Limb (tissue), 2 donors: ENCODE results near the gene BLOC1S1.
"Not testable (repeated sequence)": the region's sequence is repeated elsewhere in the genome, so short reads cannot be mapped to it uniquely, and the experiment has no call there.

Experiments
- DNase-seq, 2 donors: peaks; one replicate each; pipeline ENCODE4 v3.0.0-alpha.2; 2016; ENCODE audit errors: extremely low spot score in 2 of 2

Gene BLOC1S1

DNA sequence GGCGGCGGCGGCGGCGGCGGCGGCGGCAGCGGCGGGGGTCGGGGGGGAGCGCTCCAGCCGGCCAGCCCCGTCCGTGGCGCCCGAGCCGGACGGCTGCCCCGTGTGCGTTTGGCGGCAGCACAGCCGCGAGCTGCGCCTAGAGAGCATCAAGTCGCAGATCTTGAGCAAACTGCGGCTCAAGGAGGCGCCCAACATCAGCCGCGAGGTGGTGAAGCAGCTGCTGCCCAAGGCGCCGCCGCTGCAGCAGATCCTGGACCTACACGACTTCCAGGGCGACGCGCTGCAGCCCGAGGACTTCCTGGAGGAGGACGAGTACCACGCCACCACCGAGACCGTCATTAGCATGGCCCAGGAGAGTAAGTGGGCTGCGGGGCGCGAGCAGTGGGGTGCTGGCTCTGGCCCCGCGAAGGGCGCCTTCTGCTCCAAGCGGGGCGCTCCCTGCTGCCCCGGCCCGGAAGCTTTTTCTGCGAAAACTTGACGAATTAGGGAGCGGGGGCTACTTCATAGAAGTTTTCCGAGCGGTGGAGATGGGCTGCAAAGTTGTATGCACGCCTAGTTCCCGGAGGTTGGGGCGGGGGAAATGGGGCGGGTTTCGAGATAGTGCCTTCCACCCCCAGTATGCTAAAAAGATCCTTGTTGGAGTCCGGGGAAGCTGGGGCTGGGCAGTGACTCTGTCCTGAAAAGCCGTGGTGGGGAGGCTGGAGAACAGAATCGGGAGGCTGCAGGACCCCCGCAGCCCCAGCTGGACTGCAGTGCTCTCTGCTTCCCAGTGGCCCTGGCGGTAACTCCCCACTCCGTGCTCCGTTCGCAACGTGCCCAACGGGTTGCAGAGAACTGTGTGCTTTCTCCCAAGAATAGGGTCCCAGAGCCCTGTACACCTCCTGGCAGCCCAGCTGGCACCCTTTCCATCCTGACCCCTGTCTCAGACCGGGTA lies 27.8 kb downstream of the BLOC1S1 start:
- DNase-seq, result peak; percentile 52 to 53

DNA sequence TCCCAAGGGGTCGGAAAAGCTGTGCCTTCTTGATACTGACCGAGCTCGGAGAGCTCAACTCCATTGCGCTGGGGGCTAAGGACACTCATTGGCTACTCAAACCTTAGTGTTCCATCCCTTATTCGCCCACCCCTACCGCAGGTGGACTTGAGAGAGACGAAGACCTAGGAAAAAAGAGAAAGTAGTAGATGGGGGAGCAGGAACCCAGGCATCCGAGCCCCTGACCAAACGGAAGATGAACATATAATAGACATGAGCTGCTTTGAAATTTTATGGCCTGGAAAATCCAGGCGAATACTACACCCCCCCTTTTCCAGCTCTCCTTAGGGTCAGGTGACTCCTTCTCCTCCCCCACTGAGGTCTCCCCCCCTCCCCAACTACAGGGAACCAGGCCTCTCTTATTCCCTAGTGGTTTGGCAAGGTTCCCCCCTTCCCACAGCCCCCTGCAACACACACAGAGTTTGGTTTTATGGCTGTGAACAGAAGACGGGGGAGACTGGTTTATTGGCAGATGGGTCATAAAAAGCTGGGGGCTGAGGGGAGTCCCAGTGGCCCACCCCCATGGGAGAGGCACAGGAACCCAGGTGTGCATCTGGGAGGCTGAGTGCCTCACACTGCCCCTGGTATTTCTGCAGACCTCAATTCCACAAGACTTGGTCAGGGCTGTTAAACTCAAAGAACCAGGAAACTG lies 28.6 kb downstream of the BLOC1S1 start:
- peak in 1 of 2 donors; percentile 48 for DNase-seq

DNA sequence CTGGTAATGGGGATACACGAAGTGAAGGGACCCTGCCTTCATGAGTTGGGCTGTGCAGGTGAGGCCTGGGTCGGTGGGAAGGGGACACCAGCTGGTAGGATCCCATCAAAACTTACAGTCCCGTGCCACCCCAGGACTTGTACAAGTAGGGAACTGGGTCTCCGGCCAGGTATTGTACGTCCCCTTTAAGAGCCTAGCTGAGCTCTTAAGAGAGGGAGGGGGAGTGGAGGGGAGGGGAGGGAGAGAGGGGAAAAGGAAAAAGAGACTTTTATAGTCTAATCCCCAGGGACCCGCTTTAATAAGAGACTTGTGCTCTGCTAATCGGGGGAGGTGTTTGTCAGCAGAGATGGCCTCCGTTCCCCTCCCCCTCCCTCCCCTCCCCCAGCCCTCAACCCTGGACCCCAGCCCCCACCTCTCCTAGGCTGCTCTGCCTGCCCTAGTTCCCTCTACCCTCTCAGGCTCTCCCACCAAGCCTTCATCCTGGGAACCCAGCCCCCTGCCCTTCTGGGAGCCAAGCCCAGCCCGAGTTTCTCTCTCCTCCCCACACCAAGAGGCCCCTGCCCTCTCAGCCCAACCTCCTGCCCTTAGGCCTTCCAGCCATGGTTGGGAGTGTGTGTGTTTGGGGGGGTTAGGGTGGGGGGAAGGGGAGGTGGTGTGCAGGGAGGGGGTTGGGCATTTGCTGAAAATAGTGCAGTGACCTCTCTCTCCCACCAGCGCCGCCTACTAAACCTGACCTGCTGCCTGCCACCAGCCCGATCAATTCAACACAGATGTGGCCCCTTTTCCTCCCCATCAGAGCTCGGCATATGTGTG lies 29.7 kb downstream of the BLOC1S1 start:
- DNase-seq, result peak; percentile 77

- no peak for DNase-seq
Measured at GRCh38 chr12:55746174-55746912, 30.5 kb downstream of the BLOC1S1 start.

GRCh38 chr12:55746913-55747231 lies 31.0 kb downstream of the BLOC1S1 start:
- DNase-seq, result no peak

DNA sequence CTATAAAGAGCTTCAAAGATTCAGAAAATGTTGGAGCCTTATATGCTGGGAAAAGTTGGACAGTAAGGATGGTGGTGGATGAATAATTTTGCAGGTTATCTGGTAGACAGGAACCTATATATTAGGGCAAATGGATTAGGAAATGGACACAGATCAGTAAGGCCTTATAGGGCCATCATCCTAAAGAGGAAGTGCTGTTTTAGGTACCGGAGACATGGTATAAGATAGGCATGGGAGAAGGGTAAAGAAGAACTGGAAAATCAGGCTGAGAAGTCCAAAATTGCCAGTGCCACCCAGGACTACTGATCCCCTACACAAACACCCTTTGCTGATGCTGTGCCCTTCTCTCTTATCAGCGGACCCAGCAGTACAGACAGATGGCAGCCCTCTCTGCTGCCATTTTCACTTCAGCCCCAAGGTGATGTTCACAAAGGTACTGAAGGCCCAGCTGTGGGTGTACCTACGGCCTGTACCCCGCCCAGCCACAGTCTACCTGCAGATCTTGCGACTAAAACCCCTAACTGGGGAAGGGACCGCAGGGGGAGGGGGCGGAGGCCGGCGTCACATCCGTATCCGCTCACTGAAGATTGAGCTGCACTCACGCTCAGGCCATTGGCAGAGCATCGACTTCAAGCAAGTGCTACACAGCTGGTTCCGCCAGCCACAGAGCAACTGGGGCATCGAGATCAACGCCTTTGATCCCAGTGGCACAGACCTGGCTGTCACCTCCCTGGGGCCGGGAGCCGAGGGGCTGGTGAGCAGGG lies 32.6 kb downstream of the BLOC1S1 start:
- no peak for DNase-seq

DNA sequence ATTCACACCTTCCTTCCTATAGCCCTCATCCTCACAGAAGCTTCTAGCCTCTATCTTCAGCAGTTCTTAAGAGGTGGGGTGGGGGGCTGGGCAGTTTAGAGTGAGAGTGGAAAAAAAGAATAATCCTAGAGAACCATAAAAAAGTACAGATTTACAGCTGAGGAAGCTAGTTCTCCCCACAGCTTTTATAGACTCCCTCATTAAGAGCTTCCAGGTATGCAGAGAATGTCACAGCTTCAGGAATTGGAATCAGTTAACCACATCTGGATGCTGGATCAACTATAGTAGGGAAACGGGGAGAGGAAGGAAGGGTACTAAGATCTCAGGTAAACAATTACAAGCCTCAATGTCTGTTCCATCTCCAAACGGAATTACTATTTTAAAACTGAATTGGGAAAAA lies 39.4 kb downstream of the BLOC1S1 start:
- DNase-seq, result no peak

DNA sequence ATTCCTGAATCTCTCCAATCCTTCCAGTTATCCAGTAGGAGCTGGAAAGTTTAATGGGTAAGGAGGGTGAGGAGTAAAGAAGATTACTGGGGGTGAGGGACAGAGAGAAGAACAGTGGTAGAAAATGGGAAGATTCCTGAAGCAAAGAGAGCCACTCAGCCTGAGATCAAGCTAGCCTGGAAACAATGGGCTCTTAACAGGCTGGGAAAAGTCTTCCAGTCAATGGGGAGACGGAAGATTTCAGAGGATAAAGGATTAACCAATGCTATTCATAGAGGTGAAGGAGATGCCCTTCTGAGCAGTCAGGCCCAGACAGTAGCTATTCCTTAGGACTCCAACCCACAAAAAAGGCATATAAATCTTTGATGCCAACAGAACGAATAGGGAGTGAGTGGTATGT lies 41.9 kb downstream of the BLOC1S1 start:
- DNase-seq, result no peak

DNA sequence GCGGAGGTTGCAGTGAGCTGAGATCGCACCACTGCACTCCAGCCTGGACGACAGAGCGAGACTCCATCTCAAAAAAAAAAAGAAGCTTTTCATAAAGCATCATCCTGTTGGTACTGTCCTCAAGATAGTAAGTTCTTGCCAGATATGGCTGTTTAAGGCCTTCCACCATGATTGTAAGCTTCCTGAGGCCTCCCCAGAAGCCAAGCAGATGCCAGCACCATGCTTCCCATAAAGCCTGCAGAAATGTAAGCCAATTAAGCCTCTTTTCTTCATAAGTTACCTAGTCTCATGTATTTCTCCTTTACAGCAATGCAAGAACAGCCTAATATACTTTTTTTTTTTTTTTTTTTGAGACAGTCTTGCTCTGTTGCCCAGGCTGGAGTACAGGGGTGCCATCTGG lies 42.7 kb downstream of the BLOC1S1 start:
- not testable (repeated sequence) for DNase-seq

DNA sequence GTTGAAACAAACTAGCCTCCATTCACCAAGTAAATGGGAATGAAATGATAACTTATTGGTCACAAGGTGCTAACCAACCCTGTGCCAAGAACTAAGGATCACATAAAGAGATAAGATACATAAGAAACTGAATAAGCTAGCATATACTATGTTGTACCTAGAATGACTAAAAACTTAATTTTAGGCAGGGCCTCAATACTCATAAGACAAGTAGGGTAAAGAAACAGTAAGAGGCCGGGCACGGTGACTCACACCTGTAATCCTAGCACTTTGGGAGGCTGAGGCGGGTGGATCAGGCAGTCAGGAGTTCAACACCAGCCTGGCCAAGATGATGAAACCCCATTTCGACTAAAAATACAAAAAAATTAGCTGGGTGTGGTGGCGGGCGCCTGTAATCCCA lies 44.8 kb downstream of the BLOC1S1 start:
- DNase-seq, result no peak

GRCh38 chr12:55762646-55763045 lies 46.8 kb downstream of the BLOC1S1 start:
- DNase-seq, result no peak

DNA sequence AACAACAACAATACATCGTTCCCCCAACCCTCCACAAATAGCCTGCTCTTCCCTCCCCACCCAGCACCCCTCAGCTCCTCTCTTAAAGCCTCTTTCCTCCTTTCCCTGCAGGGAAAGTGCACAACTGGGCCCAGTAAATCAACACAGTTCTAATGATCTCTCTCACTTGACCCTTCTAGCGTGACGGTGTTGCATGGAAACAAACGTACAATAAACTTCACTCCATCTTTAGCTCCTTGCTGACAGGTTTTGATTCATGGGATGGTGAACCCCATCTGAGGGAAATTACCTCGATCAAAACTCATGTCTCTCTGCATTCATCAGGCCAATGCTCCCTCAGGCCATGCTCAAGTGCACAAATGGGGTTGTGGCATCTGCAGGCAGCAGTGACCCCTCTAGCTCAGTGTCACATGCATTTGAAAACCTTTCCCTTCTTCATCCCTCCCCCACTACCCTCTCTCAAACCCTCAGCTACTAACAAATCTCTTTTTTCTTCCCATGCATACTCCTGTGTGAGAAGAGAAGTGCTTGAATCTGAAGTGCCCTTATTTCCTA lies 50.0 kb downstream of the BLOC1S1 start:
- no peak for DNase-seq

DNA sequence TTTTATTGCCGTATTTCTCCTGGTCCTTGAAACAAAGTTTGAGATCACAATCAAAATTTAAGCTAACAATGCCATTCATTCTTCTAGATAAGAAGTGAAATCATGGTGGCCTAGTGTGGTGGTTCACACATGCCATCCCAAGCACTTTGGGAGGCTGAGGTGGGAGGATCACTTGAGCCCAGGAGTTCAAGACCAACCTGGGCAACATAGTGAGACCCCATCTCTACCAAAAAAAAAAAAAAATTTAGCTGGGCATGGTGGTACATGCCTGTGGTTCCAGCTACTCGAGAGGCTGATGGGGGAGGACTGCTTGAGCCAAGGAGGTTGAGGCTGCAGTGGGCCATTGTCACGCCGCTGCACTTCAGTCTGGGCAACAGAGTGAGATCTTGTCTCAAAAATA lies 51.3 kb downstream of the BLOC1S1 start:
- DNase-seq, result no peak
